ENCODE results near the gene AANAT.

Gene AANAT

GRCh38 chr17:76468634-76469010, 1.2 kb downstream of the AANAT start:
- no peak for DNase-seq (ENCODE audit: low read depth, low spot score)

DNA sequence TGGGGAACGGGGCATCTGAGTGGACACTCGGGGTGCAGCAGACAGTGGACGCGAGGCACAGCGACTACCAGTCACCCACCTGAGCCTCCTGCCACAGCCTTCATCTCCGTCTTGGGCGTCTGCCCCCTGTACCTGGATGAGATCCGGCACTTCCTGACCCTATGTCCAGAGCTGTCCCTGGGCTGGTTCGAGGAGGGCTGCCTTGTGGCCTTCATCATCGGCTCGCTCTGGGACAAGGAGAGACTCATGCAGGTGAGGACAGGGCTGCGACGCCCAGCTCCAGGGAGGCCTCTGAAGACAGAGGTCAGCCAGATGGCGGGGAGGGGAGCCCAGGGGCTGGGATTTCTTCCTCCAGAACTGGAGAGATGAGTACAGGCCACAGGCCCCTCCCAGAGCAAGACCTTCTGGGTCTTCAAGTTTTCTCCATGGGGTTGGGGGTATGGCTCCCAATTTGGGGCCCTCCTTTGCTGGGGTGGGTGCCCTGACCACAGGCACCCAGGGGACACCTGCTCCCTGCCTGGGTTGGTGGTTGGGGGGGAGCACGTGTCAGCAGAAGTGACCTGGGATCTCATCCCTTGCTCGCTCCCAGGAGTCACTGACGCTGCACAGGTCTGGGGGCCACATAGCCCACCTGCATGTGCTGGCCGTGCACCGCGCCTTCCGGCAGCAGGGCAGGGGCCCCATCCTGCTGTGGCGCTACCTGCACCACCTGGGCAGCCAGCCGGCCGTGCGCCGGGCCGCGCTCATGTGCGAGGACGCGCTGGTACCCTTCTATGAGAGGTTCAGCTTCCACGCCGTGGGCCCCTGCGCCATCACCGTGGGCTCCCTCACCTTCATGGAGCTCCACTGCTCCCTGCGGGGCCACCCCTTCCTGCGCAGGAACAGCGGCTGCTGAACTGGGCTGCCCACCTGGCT, 1.9 kb downstream of the AANAT start:
- DNase-seq (ENCODE audit: low read depth, low spot score) = no peak

GRCh38 chr17:76469991-76470739, 2.8 kb downstream of the AANAT start:
- no peak for DNase-seq (ENCODE audit: low read depth, low spot score)

DNA sequence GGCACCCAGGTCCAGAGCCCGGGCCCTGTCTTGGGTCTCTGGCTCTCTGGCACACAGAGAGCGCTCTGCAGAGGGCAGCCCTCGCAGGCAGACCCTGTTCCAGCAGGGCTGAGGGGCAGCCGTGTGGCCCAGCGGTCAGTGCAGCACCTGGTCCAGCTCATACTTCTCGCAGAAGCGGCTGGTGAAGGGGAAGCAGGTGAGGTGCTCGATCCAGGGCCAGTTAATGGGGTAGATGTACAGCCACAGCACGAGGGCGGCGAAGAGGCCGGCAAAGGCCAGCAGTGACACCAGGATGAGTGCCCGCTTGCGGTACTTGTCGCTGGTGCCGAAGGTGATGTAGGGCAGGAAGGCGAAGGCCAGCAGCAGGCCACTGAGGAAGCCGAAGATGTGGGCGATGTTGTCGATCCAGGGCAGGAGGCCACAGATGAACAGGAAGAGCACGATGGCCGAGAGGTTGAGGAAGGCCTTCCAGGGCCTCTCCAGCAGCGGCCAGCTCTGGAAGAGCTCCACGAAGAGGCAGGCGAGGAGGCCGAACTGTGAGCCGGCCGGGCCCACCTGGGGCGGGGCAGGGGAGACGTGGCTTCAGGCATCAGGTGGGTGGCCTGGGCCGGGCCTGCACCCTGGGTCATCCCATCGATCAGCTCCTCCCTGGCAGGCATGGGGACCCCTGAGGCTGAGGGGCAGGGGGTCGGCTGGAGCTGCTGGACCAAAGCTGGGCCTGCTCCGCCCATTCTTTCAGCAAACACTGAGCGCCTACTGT, 4.3 kb downstream of the AANAT start:
- DNase-seq (ENCODE audit: low read depth, low spot score) = no peak

GRCh38 chr17:76472258-76472645, 4.8 kb downstream of the AANAT start:
- no peak for DNase-seq (ENCODE audit: low read depth, low spot score)

- no peak for DNase-seq (ENCODE audit: low read depth, low spot score)
Observed at GRCh38 chr17:76472726-76473125, 5.3 kb downstream of the AANAT start.

DNA sequence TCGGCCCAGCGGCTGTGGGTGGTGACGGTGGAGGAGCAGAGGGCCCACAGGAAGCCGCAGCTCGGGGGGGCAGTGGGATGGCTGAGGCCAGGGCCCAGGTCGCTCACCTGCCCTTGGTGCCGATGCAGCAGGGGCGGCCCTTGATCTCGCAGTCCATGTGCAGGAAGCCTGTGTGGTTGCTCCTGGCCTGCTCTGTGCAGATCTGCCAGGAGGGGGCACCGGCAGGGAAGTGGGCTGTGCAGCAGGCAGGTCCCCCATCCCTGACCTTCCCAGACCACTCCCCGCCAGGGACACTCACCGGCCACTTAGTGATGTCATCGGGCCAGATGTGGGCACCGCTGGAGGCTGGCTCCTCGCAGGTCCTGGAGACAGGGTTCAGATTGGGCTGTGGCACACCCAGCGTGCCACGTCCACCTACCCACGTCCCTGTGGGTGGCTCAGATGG, 6.2 kb downstream of the AANAT start:
- no peak for DNase-seq (ENCODE audit: low read depth, low spot score)

GRCh38 chr17:76474238-76474637, 6.8 kb downstream of the AANAT start:
- DNase-seq (ENCODE audit: low read depth, low spot score) = no peak

- no peak for DNase-seq (ENCODE audit: low read depth, low spot score)
Observed at GRCh38 chr17:76474894-76475293, 7.5 kb downstream of the AANAT start.

- DNase-seq (ENCODE audit: low read depth, low spot score) = no peak
Observed at GRCh38 chr17:76475302-76475701, 7.9 kb downstream of the AANAT start.

GRCh38 chr17:76476736-76477135, 9.3 kb downstream of the AANAT start:
- no peak for DNase-seq (ENCODE audit: low read depth, low spot score)

DNA sequence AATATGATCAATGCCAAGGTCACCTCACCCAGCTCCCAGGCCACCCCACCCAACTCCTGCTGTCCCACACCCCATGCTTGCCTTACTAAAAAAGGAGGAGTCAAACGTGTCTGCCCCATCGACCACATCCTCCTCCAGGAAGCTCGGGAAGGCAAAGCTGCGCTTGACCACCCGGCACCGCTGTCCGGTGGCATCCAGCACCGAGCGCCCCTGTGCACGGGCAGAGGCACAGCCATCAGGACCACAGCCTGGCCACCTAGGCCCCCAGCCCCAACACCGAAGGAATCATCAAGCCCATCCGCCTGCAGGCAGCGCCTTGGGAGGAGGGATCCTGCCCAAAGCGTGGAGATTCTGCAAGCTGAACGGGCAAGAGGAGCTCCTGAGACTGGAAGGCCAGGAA, 10.2 kb downstream of the AANAT start:
- no peak for DNase-seq (ENCODE audit: low read depth, low spot score)

- no peak for DNase-seq (ENCODE audit: low read depth, low spot score)
Observed at GRCh38 chr17:76478097-76478496, 10.7 kb downstream of the AANAT start.

DNA sequence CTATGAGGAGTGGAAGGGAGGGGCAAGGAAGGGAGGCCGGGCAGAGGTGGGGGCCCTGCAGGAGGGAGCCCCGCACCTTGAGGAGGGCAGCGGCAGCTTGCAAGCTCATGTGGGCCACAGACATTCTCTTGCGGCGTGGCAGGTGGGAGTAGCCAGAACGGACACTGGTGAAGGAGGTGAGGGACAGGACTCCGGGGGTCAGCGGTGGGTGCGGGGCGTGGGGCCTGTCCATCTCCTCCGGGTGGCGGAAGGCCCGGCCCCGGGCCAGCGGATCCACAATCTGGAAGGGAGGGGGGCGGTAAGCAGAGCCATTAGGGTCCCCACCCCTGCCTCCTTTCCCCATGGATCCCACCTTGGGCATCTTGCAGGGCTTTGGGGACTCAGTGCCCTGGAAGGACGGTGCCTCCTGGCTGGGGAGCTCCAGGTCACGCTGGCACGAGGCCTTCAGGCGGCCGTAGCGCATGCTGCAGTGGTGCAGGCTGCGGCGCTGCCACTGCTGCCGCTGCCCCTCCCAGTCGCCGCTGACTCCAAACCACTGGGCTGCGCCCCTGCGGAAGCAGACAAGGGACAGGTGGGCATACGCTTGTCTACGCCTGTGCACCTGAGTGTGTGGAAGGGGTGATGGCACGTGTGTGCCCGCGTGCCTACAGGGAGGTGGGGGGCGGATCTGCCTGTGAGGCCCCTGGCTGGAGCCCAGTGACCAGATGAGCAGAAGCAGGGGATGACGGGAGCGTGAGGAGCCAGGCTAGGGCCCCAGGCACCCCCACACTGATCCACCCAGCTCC, 11.5 kb downstream of the AANAT start:
- no peak for DNase-seq (ENCODE audit: low read depth, low spot score)

DNA sequence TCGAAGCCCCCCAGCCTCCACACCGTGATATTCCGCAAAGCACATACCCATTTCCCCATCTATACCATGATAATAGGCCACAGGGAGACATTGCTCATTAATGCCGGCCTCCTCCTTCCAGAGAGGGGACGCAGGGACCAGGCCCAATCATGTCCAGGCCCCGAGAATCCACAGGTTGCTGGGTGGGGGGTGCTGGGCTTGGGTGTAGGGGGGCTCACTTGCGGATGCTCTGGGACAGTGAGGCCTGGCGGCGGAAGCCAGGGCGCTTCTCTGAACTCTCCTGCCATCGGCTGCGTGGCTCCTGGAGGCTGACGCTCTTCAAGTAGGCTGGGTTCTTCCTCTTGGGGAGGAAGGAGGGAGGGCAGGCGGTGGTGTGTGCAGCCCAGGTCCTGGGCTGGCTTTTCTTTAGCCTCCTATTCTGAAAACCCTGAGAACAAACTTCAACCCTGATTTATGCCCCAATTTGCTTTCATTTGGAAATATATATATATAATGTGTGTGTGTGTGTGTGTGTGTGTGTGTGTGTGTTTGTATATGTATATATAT, 12.2 kb downstream of the AANAT start:
- DNase-seq (ENCODE audit: low read depth, low spot score) = no peak

DNA sequence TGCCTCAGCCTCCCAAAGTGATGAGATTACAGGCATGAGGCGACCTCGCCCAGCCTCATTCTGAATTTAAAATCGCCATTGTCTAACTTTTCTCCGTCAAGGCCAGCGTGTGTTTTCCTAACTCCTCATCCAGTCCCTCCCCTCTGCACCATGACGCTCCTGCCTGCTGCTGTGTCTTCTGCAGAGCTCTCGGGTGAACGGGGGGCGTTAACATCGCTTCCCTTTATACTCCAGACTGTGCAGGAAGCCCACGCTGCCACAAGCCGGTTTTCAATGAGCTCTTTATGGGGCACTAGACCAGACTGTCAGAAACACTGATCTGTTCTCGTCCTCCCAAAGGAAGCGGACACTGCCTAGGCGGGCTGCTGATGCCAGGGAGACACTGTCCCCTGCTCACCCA, 13.2 kb downstream of the AANAT start:
- no peak for DNase-seq (ENCODE audit: low read depth, low spot score)

- no peak for DNase-seq (ENCODE audit: low read depth, low spot score)
Observed at GRCh38 chr17:76481071-76481655, 13.8 kb downstream of the AANAT start.

DNA sequence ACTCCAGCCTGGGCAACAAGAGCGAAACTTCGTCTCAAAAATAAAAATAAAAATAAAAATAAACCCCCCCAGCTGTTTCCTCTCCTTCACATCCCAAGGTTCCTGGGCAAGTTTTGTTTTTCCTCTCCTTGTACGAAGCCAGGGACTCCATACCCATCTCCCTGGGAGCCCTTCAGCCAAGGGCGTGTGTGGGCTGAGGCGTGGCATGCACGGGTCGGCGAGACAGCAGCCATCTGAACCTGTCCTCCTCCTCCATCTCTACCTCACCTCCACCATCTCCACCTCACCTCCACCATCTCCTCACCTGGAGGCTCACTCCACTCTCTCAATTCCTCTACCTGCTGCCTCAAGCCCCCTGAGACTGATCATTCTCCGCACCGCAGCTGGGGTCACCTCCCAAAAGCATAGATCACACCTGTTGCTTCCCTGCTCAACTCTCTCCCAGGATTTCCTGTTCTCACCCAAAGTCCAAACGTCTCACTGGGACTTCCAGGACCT, 16.9 kb downstream of the AANAT start:
- DNase-seq (ENCODE audit: low read depth, low spot score) = no peak

DNA sequence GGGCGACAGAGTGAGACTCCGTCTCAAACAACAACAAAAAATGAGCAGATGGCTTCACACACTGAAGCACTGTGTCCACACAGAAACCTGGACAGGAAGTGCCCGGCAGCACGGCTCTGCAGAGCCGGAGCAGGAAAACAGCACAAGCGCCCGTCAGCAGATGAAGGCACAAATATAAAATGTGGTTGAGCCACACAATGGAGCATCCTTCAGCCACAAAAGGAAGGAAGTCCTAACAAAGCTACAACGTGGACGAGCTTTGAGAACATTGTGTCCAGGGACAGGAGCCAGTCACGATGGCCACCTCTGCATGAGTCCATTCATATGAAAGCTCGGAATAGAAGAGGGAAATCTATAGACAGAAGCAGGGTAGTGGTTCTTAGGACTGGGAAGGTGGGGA, 18.2 kb downstream of the AANAT start:
- DNase-seq (ENCODE audit: low read depth, low spot score) = no peak

- DNase-seq (ENCODE audit: low read depth, low spot score) = no peak
Observed at GRCh38 chr17:76487451-76488192, 20.2 kb downstream of the AANAT start.
